Tibial nerve (tissue), 4 donors: ENCODE measurements around the gene CCNF. TPM values are rescaled to one million over a fixed set of nuclear protein-coding genes. Genes with fewer than 3 reads are reported as not detected.
A peak's percentile ranks its signal among the peaks of the same experiment; 100 is the strongest.
"Not testable (repeated sequence)": the region's sequence is repeated elsewhere in the genome, so short reads cannot be mapped to it uniquely, and the experiment has no call there.

Experiments used
- DNase-seq, 2 donors: peaks; one replicate each; pipeline ENCODE4 v3.0.0-alpha.2; 2019; ENCODE audit warnings: low spot score in 2 of 2
- H3K27ac ChIP-seq, 4 donors: fragments of 200-600 bp; sonication (generic) in 3 of 4; one replicate each; pipeline ENCODE4 v1.5.1; 2017 to 2019; ENCODE audit warnings: mild to moderate bottlenecking in 1 of 4
- H3K27me3 ChIP-seq, 2 donors: fragments of 200-600 bp; sonication (generic) in 1 of 2; one replicate each; pipeline versions ENCODE4 v1.5.1 to v1.6.0; 2017 to 2019
- H3K36me3 ChIP-seq, 3 donors: fragments of 200-600 bp; sonication (generic); one replicate each; pipeline ENCODE4 v1.5.1; 2018 to 2019
- H3K4me1 ChIP-seq, 4 donors: fragments of 200-600 bp; sonication (generic) in 3 of 4; one replicate each; pipeline ENCODE4 v1.5.1; 2017 to 2019
- H3K4me3 ChIP-seq, 4 donors: fragments of 200-600 bp; sonication (generic) in 3 of 4; one replicate each; pipeline ENCODE4 v1.5.1; 2017 to 2019; ENCODE audit warnings: mild to moderate bottlenecking in 1 of 4, moderate library complexity in 1 of 4
- H3K9me3 ChIP-seq, 4 donors: fragments of 200-600 bp; sonication (generic) in 3 of 4; one replicate each; pipeline ENCODE4 v1.5.1; 2017 to 2019
- CTCF ChIP-seq, 5 experiments: fragments of 200-600 bp in 3 of 5; fragments of 450-650 bp in 2 of 5; sonication (generic) in 3 of 5; IDR thresholded peaks; one replicate each; pipeline ENCODE4 v1.5.1; 2016 to 2019; ENCODE audit warnings: antibody characterized with exemption in 5 of 5, mild to moderate bottlenecking in 3 of 5, moderate library complexity in 2 of 5
- EP300 ChIP-seq, 2 donors: sonication (generic); formaldehyde crosslinking; IDR thresholded peaks; one replicate each; pipeline ENCODE4 v1.6.1; 2017; ENCODE audit warnings: antibody characterized with exemption in 2 of 2, mild to moderate bottlenecking in 1 of 2
- POLR2A ChIP-seq, 2 donors: fragments of 450-650 bp; IDR thresholded peaks; one replicate each; pipeline ENCODE4 v1.6.1; 2017; ENCODE audit warnings: antibody characterized with exemption in 2 of 2, mild to moderate bottlenecking in 2 of 2, moderate library complexity in 2 of 2
- WGBS, 2 donors: methylation state at CpG; one replicate each; pipeline ENCODE4 v1.1.5; 2018; 5-methylcytosine and 5-hydroxymethylcytosine counted together
- total RNA-seq, 4 donors: library from RNA; depleted of rRNA; stranded (reverse); fragments of >200 nt; gene quantifications; one replicate each; pipeline ENCODE4 v1.1.0, GENCODE V29; 2016

CCNF gene
- total RNA-seq, result 1 to 10 TPM; 1.6 to 3.0 (median 2.0) TPM

- 1% methylated on average over 33 to 39 of the region's 103 CpGs for WGBS, 2 donors
- peak; percentile 94 to 95 for DNase-seq
- TF ChIP-seq EP300 (IDR thresholded peaks at IDR 0.05) (peak in 1 of 2 donors; percentile 49), CTCF (IDR thresholded peaks at IDR 0.05) (peak in 2 of 5 experiments; percentile 32 to 46), POLR2A (IDR thresholded peaks at IDR 0.05) (peak in 1 of 2 donors; percentile 46)
- H3K27me3 ChIP-seq, result no peaks in the 10 kb centered on the region
- peaks cover 0 to 19% (median 10%) of the 10 kb centered on the region in 4 donors for H3K4me1 ChIP-seq
- H3K9me3 ChIP-seq, result no peaks in the 10 kb centered on the region
- peak within 1 kb of the TSS; percentile 79 to 96 (median 93) for H3K4me3 ChIP-seq
- peaks cover 0 to 15% (median 0%) of the 10 kb centered on the region in 3 donors for H3K36me3 ChIP-seq
- peak within 1 kb of the TSS; percentile 77 to 89 (median 83) for H3K27ac ChIP-seq
These were observed at the start of gene CCNF for GRCh38 chr16:2429034-2429770. TSS of gene CCNF (plus strand) at chr16:2429447. CDS start at chr16:2429482, 35 bp downstream.

GRCh38 chr16:2383501-2383900 is 45.7 kb upstream of the CCNF start:
- Histone ChIP-seq H3K27me3 (no peaks in the 10 kb centered on the region), H3K4me3 (no peak overlapping the region), H3K36me3 (no peaks in the 10 kb centered on the region), H3K27ac (no peak overlapping the region), H3K9me3 (peaks cover 0 to 3% (median 0%) of the 10 kb centered on the region in 4 donors), H3K4me1 (no peaks in the 10 kb centered on the region)
- TF ChIP-seq EP300 (IDR thresholded peaks at IDR 0.05) (no peak), POLR2A (IDR thresholded peaks at IDR 0.05) (no peak), CTCF (IDR thresholded peaks at IDR 0.05) (no peak)
- DNase-seq, result no peak
- WGBS, 2 donors, result 91 to 94% methylated on average over 1 of the region's 1 CpG

- DNase-seq, result no peak
- WGBS, 2 donors, result 27 to 51% methylated on average over 2 of the region's 2 CpGs
These were observed 44.8 kb upstream of the CCNF start for GRCh38 chr16:2384426-2384825.

GRCh38 chr16:2385190-2385836 is 43.9 kb upstream of the CCNF start:
- TF ChIP-seq CTCF (IDR thresholded peaks at IDR 0.05) (no peak), POLR2A (IDR thresholded peaks at IDR 0.05) (no peak), EP300 (IDR thresholded peaks at IDR 0.05) (no peak)
- WGBS, 2 donors, result 47 to 62% methylated on average over 3 of the region's 3 CpGs
- Histone ChIP-seq H3K9me3 (peaks cover 0 to 12% (median 2%) of the 10 kb centered on the region in 4 donors), H3K4me3 (no peak overlapping the region), H3K27ac (no peak overlapping the region), H3K4me1 (no peaks in the 10 kb centered on the region), H3K27me3 (no peaks in the 10 kb centered on the region), H3K36me3 (no peaks in the 10 kb centered on the region)
- DNase-seq, result no peak

More at GRCh38 chr16:2384426-2384825, 44.8 kb upstream of the CCNF start:
- H3K27me3 ChIP-seq, result no peaks in the 10 kb centered on the region
- no peak overlapping the region for H3K27ac ChIP-seq
- TF ChIP-seq POLR2A (IDR thresholded peaks at IDR 0.05) (no peak), CTCF (IDR thresholded peaks at IDR 0.05) (no peak), EP300 (IDR thresholded peaks at IDR 0.05) (no peak)
- peaks cover 0 to 12% (median 1%) of the 10 kb centered on the region in 4 donors for H3K9me3 ChIP-seq
- no peak overlapping the region for H3K4me3 ChIP-seq
- no peaks in the 10 kb centered on the region for H3K36me3 ChIP-seq
- H3K4me1 ChIP-seq, result no peaks in the 10 kb centered on the region

- not testable (repeated sequence) for DNase-seq, H3K36me3 ChIP-seq, H3K4me3 ChIP-seq, H3K4me1 ChIP-seq, H3K27me3 ChIP-seq, H3K27ac ChIP-seq
- WGBS, 2 donors, result 85 to 89% methylated on average over 18 to 19 of the region's 19 CpGs
- H3K9me3 ChIP-seq, result peaks cover 0 to 12% (median 2%) of the 10 kb centered on the region in 4 donors
These were observed 43.3 kb upstream of the CCNF start for GRCh38 chr16:2385982-2386381.
